NCI-H345 treated with DMSO at 0.1 percent for 48 hours (cell line): ENCODE results near the gene ZNF280D.
"Not testable (repeated sequence)": the region's sequence is repeated elsewhere in the genome, so short reads cannot be mapped to it uniquely, and the experiment has no call there.

Source experiments
- DNase-seq: peaks from one replicate; lab custom pipeline; 2025; ENCODE audit not compliant: unreplicated experiment; lab: John Stamatoyannopoulos, UW

Gene ZNF280D, protein sequence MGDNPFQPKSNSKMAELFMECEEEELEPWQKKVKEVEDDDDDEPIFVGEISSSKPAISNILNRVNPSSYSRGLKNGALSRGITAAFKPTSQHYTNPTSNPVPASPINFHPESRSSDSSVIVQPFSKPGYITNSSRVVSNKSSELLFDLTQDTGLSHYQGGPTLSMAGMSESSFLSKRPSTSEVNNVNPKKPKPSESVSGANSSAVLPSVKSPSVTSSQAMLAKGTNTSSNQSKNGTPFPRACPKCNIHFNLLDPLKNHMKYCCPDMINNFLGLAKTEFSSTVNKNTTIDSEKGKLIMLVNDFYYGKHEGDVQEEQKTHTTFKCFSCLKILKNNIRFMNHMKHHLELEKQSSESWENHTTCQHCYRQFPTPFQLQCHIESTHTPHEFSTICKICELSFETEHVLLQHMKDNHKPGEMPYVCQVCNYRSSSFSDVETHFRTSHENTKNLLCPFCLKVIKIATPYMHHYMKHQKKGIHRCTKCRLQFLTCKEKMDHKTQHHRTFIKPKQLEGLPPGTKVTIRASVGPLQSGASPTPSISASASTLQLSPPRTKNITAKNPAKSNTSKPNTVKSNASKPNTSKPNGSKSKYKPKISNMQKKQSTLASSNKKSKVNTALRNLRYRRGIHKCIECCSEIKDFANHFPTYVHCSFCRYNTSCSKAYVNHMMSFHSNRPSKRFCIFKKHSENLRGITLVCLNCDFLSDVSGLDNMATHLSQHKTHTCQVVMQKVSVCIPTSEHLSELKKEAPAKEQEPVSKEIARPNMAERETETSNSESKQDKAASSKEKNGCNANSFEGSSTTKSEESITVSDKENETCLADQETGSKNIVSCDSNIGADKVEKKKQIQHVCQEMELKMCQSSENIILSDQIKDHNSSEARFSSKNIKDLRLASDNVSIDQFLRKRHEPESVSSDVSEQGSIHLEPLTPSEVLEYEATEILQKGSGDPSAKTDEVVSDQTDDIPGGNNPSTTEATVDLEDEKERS

DNA sequence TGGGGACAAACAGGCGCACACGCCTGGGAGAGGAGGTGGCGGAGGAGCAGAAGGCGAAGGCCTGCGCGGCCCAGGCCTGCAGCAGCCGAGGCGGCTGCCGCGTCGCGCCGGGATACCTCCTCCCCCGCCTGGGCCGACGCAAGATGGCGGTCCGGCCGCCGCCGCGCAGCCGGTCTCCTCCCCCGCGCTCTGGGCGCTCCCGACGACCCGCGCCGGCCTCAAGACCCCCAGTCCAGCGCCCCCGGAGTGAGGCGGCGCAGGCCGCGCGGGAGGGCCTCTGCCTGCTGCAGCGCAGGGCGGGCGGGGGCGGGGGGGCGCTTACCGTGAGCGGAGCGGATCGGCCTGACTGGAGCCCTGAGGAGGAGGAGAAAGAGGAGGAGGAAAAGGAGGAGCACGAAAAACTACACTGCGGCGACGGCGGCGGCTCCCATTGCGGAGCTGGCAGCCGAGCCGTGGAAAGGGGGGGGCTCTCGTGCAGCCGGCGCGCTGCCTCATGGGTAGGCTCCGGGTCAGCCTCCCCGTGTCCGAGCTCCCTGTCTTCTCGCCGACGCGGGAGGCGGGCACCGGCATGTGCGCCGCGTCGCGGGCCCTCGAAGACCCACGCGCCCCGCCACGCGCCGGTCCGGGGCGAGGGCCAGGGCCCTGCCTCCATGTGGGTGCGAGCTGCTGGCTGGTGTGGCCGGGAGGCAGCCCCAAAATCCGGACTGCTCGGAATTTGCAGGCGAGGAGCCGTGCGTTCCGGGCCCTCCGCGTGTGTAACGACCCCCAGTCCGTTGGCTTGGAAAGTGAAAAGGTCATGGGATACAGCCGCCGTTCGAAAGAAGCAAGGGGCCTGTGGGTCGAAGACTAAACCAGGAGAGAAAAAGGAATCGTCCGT, at the start of gene ZNF280D:
TSS of gene ZNF280D (minus strand) at position 374 of the 877 bp plus-strand sequence. CDS start 26,400 bp downstream, outside the sequence.
- DNase-seq: peak; percentile 38

DNA sequence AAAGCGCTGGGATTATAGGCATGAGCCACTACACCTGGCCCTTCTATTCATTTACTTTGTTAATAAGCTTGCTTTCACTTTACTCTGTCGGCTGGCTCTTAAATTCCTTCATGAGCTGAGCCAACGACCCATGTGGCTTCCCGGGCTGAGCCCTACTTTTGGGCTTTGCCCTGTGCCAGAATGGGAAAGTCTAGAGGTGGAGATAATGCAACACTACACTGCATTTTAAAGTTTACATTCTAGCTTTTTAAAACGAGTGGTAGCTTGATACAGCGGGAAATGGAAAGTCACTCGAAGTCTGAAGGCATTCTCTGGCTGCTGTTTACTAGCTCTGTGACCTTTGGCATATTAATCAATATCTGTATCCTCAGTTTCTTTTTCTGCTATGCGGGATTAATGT, 49.0 kb upstream of the ZNF280D start:
- DNase-seq: no peak

DNA sequence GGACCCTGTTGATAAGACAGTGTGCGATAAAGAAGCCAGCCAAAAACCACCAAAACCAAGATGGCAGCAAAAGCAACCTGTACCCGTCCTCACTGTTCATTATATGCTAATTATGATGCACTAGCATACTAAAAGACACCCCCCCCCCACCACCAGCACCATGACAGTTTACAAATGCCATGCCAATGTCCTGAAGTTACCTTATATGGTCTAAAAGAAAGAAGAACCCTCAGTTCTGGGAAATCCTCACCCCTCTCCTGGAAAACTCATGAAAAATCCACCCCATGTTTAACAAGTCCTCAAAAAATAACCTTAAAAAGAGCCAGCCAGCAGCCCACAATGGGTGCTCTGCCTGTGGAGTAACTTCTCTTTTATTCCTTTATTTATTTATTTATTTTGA, 48.4 kb upstream of the ZNF280D start:
- no peak for DNase-seq

DNA sequence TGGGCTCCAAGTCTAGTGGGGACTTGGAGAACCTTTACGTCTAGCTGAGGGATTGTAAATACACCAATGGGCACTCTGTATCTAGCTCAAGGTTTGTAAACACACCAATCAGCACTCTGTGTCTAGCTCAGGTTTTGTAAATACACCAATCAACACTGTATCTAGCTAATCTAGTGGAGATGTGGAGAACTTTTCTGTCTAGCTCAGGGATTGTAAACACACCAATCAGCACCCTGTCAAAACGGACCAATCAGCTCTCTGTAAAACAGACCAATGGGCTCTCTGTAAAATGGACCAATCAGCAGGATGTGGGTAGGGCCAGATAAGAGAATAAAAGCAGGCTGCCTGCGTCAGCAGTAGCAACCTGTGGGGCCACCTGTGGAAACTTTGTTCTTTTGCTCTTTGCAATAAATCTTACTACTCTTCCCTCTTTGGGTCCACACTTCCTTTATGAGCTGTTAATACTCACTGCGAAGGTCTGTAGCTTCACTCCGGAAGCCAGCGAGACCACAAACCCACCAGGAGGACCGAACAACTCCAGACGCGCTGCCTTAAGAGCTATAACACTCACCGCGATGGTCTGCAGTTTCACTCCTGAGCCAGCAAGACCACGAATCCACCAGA, 46.9 kb upstream of the ZNF280D start:
- not testable (repeated sequence) for DNase-seq

DNA sequence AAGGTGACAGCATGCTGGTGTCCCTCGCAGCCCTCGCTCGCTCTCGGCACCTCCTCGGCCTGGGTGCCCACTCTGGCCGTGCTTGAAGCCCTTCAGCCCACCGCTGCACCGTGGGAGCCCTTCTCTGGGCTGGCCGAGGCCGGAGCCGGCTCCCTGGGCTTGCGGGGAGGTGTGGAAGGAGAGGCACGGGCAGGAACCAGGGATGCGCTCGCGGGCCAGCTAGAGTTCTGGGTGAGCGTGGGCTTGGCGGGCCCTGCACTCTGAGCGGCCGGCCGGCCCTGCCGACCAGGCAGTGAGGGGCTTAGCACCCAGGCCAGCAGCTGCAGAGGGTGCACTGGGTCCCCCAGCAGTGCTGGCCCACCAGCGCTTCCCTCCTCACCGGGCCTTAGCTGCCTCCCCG, 46.1 kb upstream of the ZNF280D start:
- DNase-seq: not testable (repeated sequence)

DNA sequence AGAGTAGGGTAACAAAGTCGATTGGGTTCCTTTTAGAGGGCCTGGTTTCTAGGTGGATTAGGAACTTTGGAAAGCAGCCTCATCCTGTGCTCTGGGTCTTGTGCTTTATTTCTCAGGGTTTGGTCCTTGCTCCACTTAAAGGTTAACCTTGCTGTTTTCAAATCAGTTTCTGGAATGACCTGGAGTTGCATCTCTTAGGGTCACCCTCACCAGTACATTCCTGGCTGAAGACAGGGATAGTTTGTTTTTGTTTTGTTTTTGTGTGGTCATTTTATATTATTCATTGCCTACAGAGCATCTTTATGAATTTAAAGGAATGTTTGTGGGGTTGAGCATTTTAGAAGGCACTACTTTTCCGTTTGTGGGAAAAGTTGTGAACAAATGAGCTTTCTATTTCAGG, 45.5 kb upstream of the ZNF280D start:
- no peak for DNase-seq

DNA sequence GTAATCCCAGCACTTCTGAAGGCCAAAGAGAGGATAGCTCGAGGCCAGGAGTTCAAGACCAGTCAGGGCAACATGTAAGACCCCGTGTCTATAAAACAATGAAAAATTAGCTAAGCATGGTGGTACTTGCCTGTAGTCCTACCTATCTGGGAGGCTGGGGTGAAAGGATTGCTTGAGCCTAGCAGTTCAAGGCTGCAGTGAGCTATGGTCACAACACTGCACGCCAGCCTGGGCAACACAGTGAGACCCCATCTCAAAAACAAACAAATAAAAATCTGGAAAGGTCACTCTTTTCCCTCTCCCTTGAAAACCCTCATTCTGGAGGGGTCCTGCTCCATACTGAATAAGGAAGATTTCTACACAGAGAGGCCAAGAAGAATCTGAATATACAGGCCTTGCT, 43.5 kb upstream of the ZNF280D start:
- no peak for DNase-seq

DNA sequence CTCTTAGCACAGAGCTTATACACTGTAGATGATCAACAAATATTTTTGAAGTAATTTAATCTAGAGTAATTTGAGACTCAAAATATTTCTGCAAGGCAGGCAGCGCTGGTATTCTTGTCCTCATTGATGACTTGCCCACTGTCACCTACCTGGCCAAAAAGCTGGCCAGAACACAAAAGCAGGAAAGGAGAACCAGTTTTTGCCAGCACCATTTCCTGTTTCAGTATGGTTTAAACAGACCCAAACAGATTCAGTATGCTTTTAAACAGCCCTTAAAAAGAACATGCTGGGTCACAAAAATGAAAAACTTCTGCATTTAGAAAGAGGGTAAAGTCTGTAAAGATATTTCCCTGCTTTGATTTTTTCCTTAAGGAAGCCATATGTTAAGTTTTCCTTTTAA, 42.3 kb upstream of the ZNF280D start:
- DNase-seq: no peak

DNA sequence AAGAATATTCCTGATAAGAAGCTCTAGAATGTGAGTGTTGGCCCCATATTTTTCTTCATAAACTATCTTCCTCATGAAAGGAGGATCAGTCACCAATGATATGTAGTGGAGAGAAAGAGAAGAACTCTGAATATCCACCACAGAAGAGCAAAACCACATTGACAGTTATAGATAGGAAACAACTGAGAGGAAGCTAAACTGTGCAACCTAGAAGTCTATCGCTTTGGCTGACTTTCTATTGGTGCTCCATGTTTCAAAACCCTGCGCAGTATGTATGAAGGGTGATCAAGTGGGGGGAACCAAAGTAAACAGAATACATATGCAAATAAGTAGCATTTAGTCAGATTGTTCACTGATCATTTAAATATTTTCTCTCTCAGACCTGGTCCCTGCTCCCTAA, 41.0 kb upstream of the ZNF280D start:
- DNase-seq: no peak

DNA sequence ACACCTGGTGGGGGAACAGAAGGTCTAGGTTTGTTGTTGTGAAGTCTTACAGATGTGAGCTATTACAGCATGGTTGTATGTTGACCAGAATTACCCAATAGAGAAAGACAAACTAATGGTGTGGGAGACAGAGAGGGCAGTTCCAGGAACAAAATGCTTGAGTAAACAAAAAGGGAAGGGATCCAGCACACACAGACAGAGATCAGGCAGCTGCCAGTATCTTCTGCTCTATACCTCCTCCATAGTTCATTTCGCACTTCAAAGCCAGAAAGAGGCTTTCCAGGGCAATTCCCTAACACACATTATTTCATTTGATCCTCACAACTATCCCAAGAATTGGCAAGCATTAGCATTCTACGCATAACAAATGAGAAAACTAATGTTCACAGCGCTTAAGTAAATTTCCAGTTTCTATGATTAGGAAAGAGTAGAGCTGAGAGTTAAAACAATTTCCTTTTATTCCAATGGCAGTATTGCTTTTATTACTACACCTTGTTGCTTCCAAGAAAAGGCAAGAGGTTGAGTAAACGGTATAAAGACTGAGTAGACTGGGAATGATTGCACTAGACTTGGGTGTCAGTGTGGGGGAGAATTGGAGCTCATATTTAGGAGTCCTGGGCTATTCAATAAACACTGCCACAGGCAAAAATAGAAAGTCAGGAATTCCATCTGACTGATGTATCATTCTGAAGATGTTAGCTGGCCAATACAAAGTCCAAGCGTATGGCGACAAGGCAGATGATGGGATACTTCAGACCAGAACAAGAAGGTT, 39.7 kb upstream of the ZNF280D start:
- no peak for DNase-seq

DNA sequence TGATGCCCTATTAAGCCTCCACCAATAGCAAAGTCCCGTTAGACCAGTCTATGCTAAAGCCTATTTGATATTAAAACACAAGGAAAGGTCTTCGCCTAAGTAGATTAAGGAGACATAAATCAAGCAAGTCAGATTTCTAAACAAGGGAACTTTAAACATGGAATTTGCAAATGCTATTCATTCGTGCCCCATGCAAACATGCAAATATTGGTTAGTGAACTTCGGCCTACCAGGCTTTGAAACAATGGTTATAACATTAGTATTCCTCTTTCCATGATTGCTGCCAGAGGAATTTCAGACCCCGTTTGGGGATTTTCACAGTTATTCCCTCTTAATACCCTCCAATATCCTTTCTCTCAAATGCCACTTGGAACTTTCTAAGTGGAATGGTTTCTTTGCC, 36.9 kb upstream of the ZNF280D start:
- no peak for DNase-seq

DNA sequence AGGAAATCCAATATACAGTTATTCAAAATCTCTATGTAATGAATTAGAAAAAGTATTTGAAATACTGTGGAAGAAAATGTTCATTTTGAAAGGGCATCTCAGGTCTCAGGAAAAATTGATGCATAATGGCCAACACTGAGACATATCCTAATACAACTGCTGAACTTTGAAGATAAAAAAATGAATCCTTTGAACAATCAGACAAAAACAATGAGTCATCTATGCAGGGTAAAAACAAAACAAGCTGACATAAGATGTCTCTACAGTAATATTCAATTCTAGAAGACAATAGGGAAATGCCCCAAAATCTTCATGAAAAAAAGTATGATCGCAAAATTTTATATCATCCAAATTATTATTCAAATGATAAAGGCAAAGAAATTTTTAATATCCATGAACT, 34.0 kb upstream of the ZNF280D start:
- DNase-seq: no peak

DNA sequence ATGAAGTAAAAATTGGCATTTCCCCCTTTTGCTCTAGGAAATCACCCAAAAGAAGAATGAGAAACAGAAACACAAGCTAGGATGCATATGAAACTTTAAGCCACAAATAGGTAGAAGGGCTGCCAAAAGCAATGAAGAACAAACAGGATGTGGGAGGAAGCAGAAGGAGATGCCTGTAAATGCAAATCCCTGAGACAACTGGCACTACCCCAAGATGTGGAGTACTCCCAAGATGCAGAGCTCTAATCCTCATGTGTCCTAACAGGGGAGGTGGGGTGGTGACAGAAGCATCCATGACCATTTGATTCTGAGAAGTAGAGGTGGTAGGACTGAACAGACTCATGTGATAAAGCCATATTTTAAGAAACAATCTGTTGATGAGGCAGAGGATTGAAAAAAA, 31.9 kb upstream of the ZNF280D start:
- DNase-seq: no peak

DNA sequence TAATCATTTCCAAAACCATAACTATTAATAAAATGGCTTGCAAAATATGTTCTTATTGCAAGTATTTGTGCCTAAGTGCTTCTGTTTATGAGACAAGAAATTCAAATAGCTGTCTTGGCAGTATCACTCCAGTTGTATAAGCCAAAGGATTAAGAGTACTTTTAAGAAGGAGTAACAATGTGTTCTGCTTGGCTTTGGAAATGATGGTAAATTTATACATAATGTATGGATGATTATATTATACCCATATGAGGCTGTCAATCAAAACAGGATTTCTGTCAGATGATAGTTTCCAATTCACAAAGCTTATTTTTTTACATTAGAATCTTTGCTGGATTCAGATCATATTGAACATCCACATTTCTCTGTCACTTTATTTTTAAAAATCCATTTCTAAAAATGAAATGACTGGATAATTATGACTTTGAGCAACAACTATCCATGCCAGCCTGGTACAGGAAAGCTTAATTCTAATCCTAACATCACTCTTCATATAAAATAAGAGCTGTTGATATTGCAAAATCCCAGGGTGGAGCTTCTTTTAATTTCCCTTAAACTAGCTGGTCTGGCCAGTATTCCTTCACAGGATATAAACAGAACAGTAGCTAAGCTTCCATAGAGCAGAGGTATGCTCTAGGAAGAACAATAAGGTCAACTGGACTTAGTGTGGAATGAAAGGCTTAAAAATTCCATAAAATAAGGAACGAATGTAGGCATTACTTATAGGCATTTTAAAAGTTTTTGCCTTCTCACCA, 30.0 kb upstream of the ZNF280D start:
- no peak for DNase-seq

DNA sequence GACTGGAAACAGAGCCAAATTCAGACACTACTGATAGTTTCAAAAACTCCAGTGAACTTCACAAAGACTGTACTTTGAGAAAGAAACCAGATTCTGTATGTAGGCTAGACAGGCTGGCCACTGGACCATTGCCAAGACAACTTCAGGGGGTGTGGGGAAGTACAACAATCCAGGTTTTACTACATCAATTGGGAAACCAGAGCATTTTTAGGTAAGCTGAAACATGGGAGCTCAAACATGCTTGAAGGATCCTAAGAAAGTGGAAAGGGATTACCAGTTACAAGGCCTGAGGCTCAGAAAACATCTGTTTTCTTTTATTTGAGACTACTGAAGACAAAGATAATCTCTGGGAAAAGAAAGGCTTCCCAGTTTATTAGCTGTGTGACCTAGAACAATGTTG, 26.9 kb upstream of the ZNF280D start:
- DNase-seq: no peak

DNA sequence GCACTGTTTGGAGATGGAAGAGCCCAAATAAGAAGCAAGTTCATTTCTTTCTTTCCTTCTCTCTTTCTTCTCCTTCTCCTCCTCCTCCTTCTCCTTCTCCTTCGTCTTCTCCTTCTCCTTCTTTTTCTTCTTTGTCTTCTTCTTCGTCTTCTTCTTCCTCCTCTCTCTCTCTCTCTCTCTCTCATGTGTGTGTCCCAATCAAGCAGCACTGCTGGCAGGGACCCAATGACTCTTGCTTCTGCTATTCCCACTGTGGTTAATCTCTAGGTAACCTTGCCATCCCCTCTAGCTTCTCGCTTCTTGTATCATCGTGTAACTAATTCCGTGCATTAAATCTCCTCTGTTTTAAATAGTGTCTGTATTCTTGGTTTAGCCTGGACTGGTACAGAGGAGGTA, 26.1 kb upstream of the ZNF280D start:
- DNase-seq: no peak

DNA sequence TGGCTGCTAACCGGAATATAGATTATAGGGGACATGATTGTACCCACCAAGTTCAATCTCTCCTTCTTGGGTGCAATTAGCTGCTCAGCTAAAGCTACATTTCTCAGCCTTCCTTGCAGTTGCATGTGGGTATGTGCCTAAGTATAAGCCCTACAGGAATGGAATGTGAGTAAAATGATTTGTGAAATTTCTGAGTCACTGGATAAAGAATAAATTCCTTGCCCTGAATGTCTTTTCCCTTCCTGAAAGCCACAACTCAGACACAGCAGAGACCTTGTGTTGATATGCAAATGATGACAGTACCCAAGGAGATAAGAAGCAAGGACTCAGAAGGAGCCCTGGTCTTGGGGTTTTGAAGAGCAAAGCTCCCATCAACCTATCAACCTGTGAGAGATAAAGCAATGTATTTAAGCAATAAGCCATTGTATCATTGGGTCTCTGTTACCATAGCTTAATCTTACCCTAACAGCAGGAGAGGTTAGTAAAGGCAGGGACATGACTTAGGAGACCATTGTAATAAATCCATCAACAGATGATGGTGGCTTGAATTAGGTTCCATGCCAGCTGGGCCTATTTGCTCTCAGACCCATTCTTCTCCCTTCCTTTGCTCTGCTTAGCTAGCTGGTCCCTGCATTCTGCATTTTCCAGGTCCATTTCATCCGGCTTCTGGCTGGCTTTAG, 25.6 kb upstream of the ZNF280D start:
- DNase-seq: no peak

DNA sequence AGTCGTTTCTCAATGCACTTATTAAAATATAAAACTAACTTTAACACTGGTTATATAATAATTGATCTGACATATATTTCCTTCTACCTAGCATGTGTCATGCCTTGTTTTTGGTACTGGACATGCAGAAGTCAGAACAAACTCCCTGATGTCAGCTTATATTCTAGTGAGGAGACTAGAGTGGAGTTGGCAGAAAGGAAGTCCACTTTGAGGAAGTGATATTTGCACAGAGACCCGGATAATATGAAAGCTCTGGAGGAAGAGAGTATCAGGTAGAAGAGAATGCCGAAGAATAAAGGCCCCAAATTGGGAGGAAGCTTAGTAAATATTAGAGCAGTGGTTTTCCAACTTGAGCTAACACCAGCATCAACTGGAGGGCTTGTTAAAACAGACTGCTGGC, 24.6 kb upstream of the ZNF280D start:
- no peak for DNase-seq
